CD4-positive, alpha-beta memory T cell (primary cell): ENCODE results near the gene PRKG1. TPM values are rescaled to one million over a fixed set of nuclear protein-coding genes. Genes with fewer than 3 reads are reported as not detected.

Source experiments
- CTCF ChIA-PET: fragments of 350-600 bp; sonication (Branson Sonifier 250); formaldehyde crosslinking; loops from one replicate; lab custom pipeline; 2021; ENCODE audit warnings: inconsistent platforms; ENCODE audit not compliant: partially characterized antibody; lab: Charles Lee
- POLR2A ChIA-PET: fragments of 350-600 bp; sonication (Branson Sonifier 250); formaldehyde crosslinking; loops from one replicate; lab custom pipeline; 2021; ENCODE audit not compliant: partially characterized antibody; lab: Charles Lee
- DNase-seq, 5 donors: peaks; one replicate each; pipeline versions ENCODE4 v3.0.0 to v3.0.0-alpha.2; 2020 to 2022; ENCODE audit warnings: mixed read lengths in 1 of 5
- H3K27ac ChIP-seq: one replicate; pipeline ENCODE4 v1.7.0; 2013; ENCODE audit warnings: low read depth, low read length
- H3K27me3 ChIP-seq: 2 replicates; pipeline ENCODE4 v1.7.0; 2013; ENCODE audit warnings: mild to moderate bottlenecking, low read length, moderate library complexity; ENCODE audit not compliant: insufficient read depth
- H3K36me3 ChIP-seq: 2 replicates; pipeline ENCODE4 v1.7.0; 2013; ENCODE audit warnings: mild to moderate bottlenecking, low read length, moderate library complexity; ENCODE audit not compliant: insufficient read depth
- H3K4me1 ChIP-seq: 2 replicates; pipeline ENCODE4 v1.7.0; 2013; ENCODE audit warnings: mild to moderate bottlenecking, low read length, moderate library complexity; ENCODE audit not compliant: insufficient read depth
- H3K4me3 ChIP-seq, 2 donors: one replicate each; pipeline ENCODE4 v1.7.0; 2013; ENCODE audit warnings: low read length in 2 of 2, mild to moderate bottlenecking in 1 of 2
- H3K9me3 ChIP-seq, 2 donors: one replicate each; pipeline ENCODE4 v1.7.0; 2013; ENCODE audit warnings: low read length in 2 of 2, control low read depth in 1 of 2; ENCODE audit not compliant: control insufficient read depth in 1 of 2
- H3K27ac Mint-ChIP-seq, 7 donors: one replicate each; pipeline ENCODE4 v1.8.0; 2020 to 2021; ENCODE audit warnings: mixed read lengths in 7 of 7, mild to moderate bottlenecking in 6 of 7, inconsistent platforms in 3 of 7, moderate library complexity in 3 of 7
- H3K27me3 Mint-ChIP-seq, 2 donors: one replicate each; pipeline ENCODE4 v1.8.0; 2020 to 2021; ENCODE audit warnings: mixed read lengths in 2 of 2
- H3K36me3 Mint-ChIP-seq, 2 donors: one replicate each; pipeline ENCODE4 v1.8.0; 2020 to 2021; ENCODE audit warnings: mixed read lengths in 2 of 2, inconsistent platforms in 1 of 2, mild to moderate bottlenecking in 1 of 2
- H3K4me1 Mint-ChIP-seq, 4 donors: one replicate each; pipeline ENCODE4 v1.8.0; 2020 to 2021; ENCODE audit warnings: mixed read lengths in 4 of 4, mild to moderate bottlenecking in 1 of 4
- H3K4me3 Mint-ChIP-seq, 8 donors: one replicate each; pipeline ENCODE4 v1.8.0; 2020 to 2021; ENCODE audit warnings: mixed read lengths in 8 of 8, mild to moderate bottlenecking in 7 of 8, moderate library complexity in 6 of 8, inconsistent platforms in 3 of 8
- H3K9me3 Mint-ChIP-seq, 8 donors: one replicate each; pipeline ENCODE4 v1.8.0; 2020 to 2021; ENCODE audit warnings: mixed read lengths in 8 of 8, mild to moderate bottlenecking in 5 of 8, inconsistent platforms in 3 of 8, moderate library complexity in 1 of 8
- intact Hi-C: fragments of 100-400 bp; cut with micrococcal nuclease; formaldehyde crosslinking; loops from one replicate; pipeline ENCODE4 v1.15.1; 2023
- polyA plus RNA-seq, 2 donors: library from polyadenylated mRNA; unstranded; fragments of 300-500 nt; fragmentation: Illumina TruSeq; gene quantifications; one replicate each; pipeline ENCODE4 v1.2.3, GENCODE V29; 2021
- total RNA-seq, 2 experiments: library from RNA; stranded (reverse); gene quantifications; one replicate each; pipeline ENCODE4 v1.2.3, GENCODE V29; 2021

PRKG1 gene
- total and polyA plus RNA-seq, 4 experiments from 2014 or later = 0.06 to 0.20 TPM; not detected in 2

GRCh38 chr10:51910189-51910588, 835.9 kb downstream of the PRKG1 start:
- no peak overlapping the region for H3K4me3 Mint-ChIP-seq
- intact Hi-C loops = no loop called here
- ChIA-PET POLR2A (no interaction called here), CTCF (no interaction called here)
- no peaks in the 10 kb centered on the region for H3K4me1 Mint-ChIP-seq
- Histone ChIP-seq H3K9me3 (no peaks in the 10 kb centered on the region), H3K4me1 (no peaks in the 10 kb centered on the region), H3K27ac (no peak overlapping the region), H3K4me3 (no peak overlapping the region), H3K36me3 (no peaks in the 10 kb centered on the region), H3K27me3 (no peaks in the 10 kb centered on the region)
- H3K27me3 Mint-ChIP-seq = peaks cover 0 to 1% of the 10 kb centered on the region in 2 donors
- H3K36me3 Mint-ChIP-seq = no peaks in the 10 kb centered on the region
- no peak for DNase-seq
- H3K27ac Mint-ChIP-seq = no peak overlapping the region
- H3K9me3 Mint-ChIP-seq = peaks cover 0 to 2% (median 0%) of the 10 kb centered on the region in 8 donors

DNA sequence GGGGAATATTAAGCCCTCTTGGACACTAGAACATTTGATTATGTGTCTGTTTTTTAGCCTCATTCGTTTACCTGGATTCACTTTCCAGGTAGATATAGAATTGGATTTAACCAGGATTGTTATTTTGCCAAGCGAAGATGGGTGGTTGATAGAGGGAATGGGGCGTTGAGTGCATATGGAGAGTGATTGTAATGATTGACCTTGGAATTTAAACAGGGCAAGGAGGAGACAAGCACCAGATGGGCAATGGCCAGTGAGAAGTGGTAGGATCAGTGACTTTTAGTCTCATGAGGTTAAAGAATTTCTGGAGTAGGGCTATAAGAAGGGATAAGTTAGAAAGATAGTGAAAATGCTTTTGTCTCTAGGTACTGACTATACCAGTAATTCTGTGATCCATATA, 836.3 kb downstream of the PRKG1 start:
- Mint-ChIP-seq H3K27me3 (peaks cover 0 to 1% of the 10 kb centered on the region in 2 donors), H3K4me3 (no peak overlapping the region), H3K4me1 (no peaks in the 10 kb centered on the region), H3K27ac (no peak overlapping the region), H3K9me3 (peaks cover 0 to 2% (median 0%) of the 10 kb centered on the region in 8 donors), H3K36me3 (no peaks in the 10 kb centered on the region)
- CTCF ChIA-PET = no interaction called here
- Histone ChIP-seq H3K4me1 (no peaks in the 10 kb centered on the region), H3K27ac (no peak overlapping the region), H3K27me3 (no peaks in the 10 kb centered on the region), H3K4me3 (no peak overlapping the region), H3K9me3 (no peaks in the 10 kb centered on the region), H3K36me3 (no peaks in the 10 kb centered on the region)
- POLR2A ChIA-PET = no interaction called here
- DNase-seq = no peak
- intact Hi-C loops = no loop called here

- Mint-ChIP-seq H3K4me3 (no peak overlapping the region), H3K4me1 (no peaks in the 10 kb centered on the region), H3K27ac (peak overlapping the region in 1 of 7 donors; percentile 9), H3K36me3 (no peaks in the 10 kb centered on the region), H3K27me3 (no peaks in the 10 kb centered on the region), H3K9me3 (peaks cover 0 to 2% (median 0%) of the 10 kb centered on the region in 8 donors)
- no peaks in the 10 kb centered on the region for H3K27me3 ChIP-seq
- H3K4me1 ChIP-seq = no peaks in the 10 kb centered on the region
- no peak for DNase-seq
- no peak overlapping the region for H3K4me3 ChIP-seq
- no peaks in the 10 kb centered on the region for H3K36me3 ChIP-seq
- H3K9me3 ChIP-seq = no peaks in the 10 kb centered on the region
- CTCF ChIA-PET = no interaction called here
- H3K27ac ChIP-seq = no peak overlapping the region
- POLR2A ChIA-PET = no interaction called here
- intact Hi-C loops = no loop called here
Observed at GRCh38 chr10:51911723-51912122, 837.4 kb downstream of the PRKG1 start.

DNA sequence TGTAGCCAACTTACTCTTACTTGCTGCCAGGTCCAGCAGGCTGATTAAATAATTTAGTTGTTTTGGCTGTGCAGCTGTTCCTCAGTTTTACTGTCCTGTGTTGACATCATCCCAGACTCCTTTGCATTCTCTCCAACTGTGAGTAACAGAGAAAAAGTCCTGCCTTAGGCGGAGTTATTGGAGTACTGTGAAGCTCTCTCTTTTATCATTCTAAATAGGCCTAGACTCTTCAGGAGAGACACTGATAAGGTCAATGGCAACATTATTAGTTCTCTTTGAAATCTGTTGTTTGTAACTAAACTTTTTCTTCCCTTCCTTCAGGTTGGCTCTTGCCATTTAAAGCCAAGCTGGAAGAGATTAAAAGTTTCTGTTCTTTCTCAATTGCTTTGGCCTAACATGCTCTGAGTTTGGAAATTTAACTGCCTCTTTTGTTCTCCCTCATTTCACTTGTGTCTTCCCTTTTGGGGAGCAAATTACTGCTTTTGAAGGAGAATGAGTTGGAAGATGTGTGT, 840.8 kb downstream of the PRKG1 start:
- H3K27me3 ChIP-seq = no peaks in the 10 kb centered on the region

DNA sequence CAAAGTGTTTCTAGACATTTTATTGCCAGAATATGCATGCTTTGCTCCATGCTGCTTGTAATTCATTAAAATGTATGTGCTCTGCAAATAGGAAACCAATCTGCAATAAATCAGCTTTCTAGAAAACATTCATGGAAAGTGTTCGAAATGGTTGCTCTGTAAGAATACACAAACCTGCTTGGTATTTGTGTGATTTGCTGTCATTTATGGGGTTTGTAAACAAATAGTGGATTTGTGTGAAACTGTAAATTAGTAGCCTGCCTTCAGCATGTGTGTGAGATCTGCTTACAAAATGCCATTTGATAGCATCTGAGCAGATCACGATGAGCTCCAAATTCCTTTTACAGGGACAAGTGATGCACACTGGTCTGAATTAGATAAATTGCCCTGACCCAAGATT, 844.2 kb downstream of the PRKG1 start:
- Histone ChIP-seq H3K4me3 (no peak overlapping the region), H3K4me1 (no peaks in the 10 kb centered on the region), H3K27me3 (no peaks in the 10 kb centered on the region), H3K9me3 (no peaks in the 10 kb centered on the region), H3K36me3 (no peaks in the 10 kb centered on the region), H3K27ac (no peak overlapping the region)
- H3K4me1 Mint-ChIP-seq = no peaks in the 10 kb centered on the region
- no peak overlapping the region for H3K4me3 Mint-ChIP-seq
- H3K27me3 Mint-ChIP-seq = no peaks in the 10 kb centered on the region
- intact Hi-C loops = no loop called here
- no peaks in the 10 kb centered on the region for H3K36me3 Mint-ChIP-seq
- peaks cover 0 to 1% (median 0%) of the 10 kb centered on the region in 8 donors for H3K9me3 Mint-ChIP-seq
- POLR2A ChIA-PET = no interaction called here
- DNase-seq = no peak
- CTCF ChIA-PET = no interaction called here
- no peak overlapping the region for H3K27ac Mint-ChIP-seq

More for the DNA sequence above, 840.8 kb downstream of the PRKG1 start:
- Mint-ChIP-seq H3K9me3 (peaks cover 0 to 3% (median 0%) of the 10 kb centered on the region in 8 donors), H3K27me3 (no peaks in the 10 kb centered on the region), H3K27ac (no peak overlapping the region), H3K36me3 (no peaks in the 10 kb centered on the region), H3K4me3 (no peak overlapping the region), H3K4me1 (no peaks in the 10 kb centered on the region)
- intact Hi-C loops = no loop called here
- ChIA-PET POLR2A (no interaction called here), CTCF (no interaction called here)
- no peaks in the 10 kb centered on the region for H3K36me3 ChIP-seq
- H3K9me3 ChIP-seq = no peaks in the 10 kb centered on the region
- no peak for DNase-seq
- no peak overlapping the region for H3K4me3 ChIP-seq
- no peak overlapping the region for H3K27ac ChIP-seq
- H3K4me1 ChIP-seq = no peaks in the 10 kb centered on the region

DNA sequence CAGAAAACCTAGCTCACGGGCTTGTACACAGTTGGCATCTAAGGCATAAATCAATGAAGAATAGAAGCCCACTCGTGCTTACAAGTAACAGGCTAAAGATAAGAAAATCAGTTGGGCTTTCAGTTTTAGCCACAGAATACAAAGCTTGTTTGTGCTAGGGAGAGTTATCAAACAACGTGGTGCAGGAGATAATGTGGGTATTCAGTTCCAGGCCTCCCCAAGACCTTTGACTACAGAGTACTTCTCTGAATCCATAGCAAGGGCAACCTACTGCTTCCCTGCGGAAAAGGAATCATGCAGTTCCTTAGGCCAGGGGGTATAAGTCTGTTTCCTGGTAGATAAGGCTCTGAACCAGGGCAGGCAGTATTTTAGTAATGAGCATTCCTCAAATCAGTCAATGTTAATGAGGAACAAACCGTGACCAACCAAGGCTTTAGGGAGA, 844.6 kb downstream of the PRKG1 start:
- H3K27ac Mint-ChIP-seq = no peak overlapping the region
- Histone ChIP-seq H3K27ac (no peak overlapping the region), H3K27me3 (no peaks in the 10 kb centered on the region), H3K4me1 (no peaks in the 10 kb centered on the region), H3K4me3 (no peak overlapping the region), H3K9me3 (no peaks in the 10 kb centered on the region), H3K36me3 (no peaks in the 10 kb centered on the region)
- peaks cover 0 to 1% (median 0%) of the 10 kb centered on the region in 8 donors for H3K9me3 Mint-ChIP-seq
- intact Hi-C loops = no loop called here
- ChIA-PET POLR2A (no interaction called here), CTCF (no interaction called here)
- DNase-seq = no peak
- H3K36me3 Mint-ChIP-seq = no peaks in the 10 kb centered on the region
- no peaks in the 10 kb centered on the region for H3K4me1 Mint-ChIP-seq
- H3K4me3 Mint-ChIP-seq = no peak overlapping the region
- no peaks in the 10 kb centered on the region for H3K27me3 Mint-ChIP-seq

GRCh38 chr10:51920672-51921071, 846.4 kb downstream of the PRKG1 start:
- no peaks in the 10 kb centered on the region for H3K36me3 ChIP-seq
- H3K4me3 ChIP-seq = no peak overlapping the region
- Mint-ChIP-seq H3K4me3 (no peak overlapping the region), H3K4me1 (no peaks in the 10 kb centered on the region), H3K27me3 (no peaks in the 10 kb centered on the region), H3K27ac (no peak overlapping the region), H3K36me3 (no peaks in the 10 kb centered on the region), H3K9me3 (peaks cover 0 to 5% (median 0%) of the 10 kb centered on the region in 8 donors)
- ChIA-PET POLR2A (no interaction called here), CTCF (no interaction called here)
- H3K27ac ChIP-seq = no peak overlapping the region
- H3K9me3 ChIP-seq = no peaks in the 10 kb centered on the region
- no peaks in the 10 kb centered on the region for H3K4me1 ChIP-seq
- intact Hi-C loops = no loop called here
- no peaks in the 10 kb centered on the region for H3K27me3 ChIP-seq
- DNase-seq = no peak
